HK-2 (cell line): ENCODE data around the gene PTPN14.
A peak's percentile ranks its signal among the peaks of the same experiment; 100 is the strongest.

Source experiments
- DNase-seq: peaks from one replicate; pipeline ENCODE4 v3.0.0-alpha.2; 2018; ENCODE audit not compliant: unreplicated experiment

PTPN14 gene

DNA sequence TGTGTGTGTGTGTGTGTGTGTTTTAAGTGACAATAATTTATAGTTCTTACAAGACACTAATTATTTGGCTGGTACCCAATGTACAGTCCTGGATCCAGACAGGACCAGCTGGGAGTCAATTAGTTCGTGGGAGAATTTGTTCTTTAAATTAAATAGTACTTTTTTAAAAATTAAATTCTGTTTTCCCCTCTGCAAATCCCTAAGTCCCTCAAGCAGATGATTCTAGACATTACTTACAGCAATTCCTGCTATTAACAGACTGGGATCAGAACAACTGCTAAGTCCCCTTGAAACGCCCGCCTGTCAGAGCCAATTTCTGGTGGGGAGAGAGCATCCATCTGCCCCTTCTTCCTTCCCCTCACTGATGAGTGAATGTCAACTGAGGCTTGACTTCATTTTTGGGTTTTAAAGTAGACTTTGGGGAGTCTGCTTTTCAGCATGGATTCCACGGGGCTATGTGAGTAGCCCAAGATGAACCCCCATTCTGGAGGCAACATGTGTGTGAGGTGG, 186.6 kb downstream of the PTPN14 start:
- no peak for DNase-seq

DNA sequence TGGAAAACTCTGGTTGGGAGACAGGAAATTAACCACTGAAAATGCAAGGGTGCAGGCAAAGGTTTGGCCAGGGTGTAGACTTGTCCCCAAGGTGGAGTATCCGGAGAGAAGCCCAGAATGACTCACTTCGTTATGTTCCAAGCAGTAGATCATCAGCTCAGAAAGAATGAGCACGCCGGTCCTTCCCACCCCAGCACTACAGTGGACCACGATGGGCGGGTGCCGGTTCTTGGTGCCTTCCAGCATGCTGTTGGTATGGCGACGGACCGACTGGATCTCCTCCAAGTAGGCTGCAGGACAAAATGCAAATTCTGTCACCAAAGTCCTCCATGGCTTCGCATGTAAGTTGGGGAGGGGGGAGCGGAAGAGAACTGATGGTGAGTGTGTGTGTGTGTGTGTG, 187.0 kb downstream of the PTPN14 start:
- no peak for DNase-seq

DNA sequence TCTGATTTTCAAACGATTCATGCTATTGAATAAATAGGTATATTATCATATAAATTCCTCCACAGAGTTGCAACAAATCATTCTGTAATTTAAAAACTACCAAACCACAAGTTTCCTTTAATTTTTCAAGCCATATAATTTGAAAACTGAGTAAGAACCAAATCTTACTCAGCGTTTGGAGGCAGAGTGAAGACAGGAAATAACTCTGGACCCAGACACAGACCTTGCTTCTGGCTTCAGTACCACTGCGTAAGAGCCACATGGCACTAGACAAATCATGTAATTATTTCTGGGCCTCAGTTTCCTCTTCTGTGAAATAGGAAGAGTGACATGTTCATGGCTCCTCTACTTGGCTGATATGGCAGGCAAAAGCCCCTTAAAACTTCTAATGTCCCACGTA, 188.0 kb downstream of the PTPN14 start:
- DNase-seq: no peak

DNA sequence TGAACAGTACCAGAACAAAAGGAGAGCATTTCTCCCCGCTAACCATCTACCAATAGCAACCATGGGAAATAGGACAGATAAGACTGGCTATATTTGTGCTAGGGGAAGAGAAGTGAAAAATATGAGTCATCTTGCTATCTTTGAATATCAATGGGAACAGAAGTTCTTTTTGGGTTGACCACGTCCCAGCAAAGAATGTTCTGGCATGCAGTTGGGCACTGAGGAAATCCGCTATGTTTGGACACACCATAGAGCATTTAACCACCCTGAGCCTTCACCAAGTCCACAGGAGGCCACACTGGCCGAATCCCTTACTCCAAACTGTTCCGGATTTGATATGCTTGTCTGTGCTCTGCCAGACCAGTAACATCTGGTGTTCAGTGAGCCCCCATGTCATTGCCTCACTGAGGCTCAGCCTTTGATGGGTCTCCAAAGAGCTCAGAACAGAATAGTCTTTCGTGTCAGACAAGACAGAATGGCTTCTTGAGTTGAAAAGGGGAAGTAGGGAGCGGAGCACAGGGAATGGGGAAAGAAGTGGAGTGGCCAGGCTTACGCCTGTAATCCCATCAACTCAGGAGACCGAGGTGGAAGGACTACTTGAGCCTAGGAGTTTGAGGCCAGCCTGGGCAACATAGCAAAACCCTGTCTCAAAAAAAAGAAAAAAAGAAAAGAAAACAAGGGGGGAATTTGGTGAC, 189.1 kb downstream of the PTPN14 start:
- no peak for DNase-seq

GRCh38 chr1:214361636-214362035, 189.8 kb downstream of the PTPN14 start:
- no peak for DNase-seq

- no peak for DNase-seq
Measured at GRCh38 chr1:214360525-214361164, 190.8 kb downstream of the PTPN14 start.

GRCh38 chr1:214360116-214360515, 191.3 kb downstream of the PTPN14 start:
- no peak for DNase-seq

DNA sequence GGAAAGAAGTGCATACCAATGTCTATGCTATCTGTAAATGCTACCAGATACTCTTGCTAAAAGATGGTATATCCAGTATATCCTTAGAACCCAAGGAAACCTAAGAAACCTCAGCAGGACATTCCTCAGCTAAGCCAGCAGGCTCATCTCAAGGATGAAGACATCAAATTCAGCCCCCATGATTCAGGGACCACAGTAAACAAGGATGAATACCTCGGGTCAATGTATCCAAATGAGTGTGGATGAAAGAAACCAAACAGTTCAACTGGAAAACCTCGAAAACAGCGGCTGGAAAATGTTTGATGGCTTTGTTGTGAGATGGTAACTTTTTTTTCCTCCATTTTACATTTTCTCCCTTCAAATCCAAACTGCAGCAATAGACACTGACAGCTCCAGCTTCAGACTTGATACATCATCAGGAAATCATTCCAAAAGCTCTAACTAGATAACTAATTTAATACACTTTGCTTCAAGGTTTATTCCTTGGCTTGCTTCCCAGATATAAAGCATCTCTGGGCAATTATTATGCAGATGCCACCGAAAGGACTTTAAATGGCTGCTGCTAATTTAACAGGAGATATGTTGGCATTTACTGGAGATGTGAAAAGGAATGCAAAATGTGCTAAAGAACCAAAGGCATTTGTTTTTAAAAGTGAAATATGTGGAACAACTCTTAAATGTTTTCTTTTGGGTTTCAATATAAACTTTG, 196.8 kb downstream of the PTPN14 start:
- DNase-seq: no peak

DNA sequence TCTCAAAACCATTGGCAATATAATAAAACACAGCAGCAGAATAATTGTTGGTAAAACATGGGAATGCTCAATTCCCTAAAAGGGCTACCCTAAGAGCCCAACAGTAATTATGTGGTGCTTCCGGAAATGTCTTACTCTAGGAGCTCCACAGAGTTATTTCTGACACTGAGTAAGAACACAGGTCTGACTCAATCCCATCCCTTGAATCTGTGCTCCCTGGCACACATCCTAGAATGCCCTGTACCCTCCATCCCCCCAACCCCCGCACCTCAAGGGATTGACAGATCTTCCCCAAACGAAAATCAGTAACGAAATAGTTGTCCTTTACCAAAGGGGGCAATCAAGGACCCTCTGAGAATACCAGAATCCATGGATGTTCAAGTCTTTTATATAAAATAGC, 198.6 kb downstream of the PTPN14 start:
- no peak for DNase-seq

GRCh38 chr1:214351551-214352277, 199.7 kb downstream of the PTPN14 start:
- DNase-seq: no peak

GRCh38 chr1:214349781-214350180, 201.6 kb downstream of the PTPN14 start:
- DNase-seq: no peak

- DNase-seq: no peak
Measured at GRCh38 chr1:214349008-214349407, 202.4 kb downstream of the PTPN14 start.

- no peak for DNase-seq
Measured at GRCh38 chr1:214344897-214345296, 206.5 kb downstream of the PTPN14 start.

GRCh38 chr1:214342525-214342924, 208.9 kb downstream of the PTPN14 start:
- DNase-seq: no peak

- DNase-seq: no peak
Measured at GRCh38 chr1:214341932-214342331, 209.5 kb downstream of the PTPN14 start.

- DNase-seq: no peak
Measured at GRCh38 chr1:214341459-214341858, 209.9 kb downstream of the PTPN14 start.

- no peak for DNase-seq
Measured at GRCh38 chr1:214338212-214338611, 213.2 kb downstream of the PTPN14 start.

- no peak for DNase-seq
Measured at GRCh38 chr1:214337511-214337910, 213.9 kb downstream of the PTPN14 start.

GRCh38 chr1:214337015-214337414, 214.4 kb downstream of the PTPN14 start:
- DNase-seq: no peak

DNA sequence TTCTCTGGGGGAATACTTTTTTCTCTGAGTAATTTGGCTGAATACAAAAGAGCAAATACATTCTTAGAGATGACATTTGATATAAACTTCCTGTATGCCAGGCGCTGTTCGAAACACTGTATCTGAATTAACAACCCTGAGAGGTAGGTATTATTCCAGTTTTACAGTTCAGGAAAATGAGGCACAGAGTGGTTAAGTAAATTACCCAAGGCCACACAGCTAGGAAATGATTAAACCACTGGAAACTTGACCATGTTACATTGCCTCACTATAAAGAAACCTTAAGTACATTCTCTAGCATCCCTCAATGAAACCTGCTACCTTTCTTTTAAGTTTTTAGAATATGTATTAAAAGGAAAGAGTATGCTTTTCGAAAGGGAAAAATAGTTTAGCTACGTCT, 215.8 kb downstream of the PTPN14 start:
- no peak for DNase-seq

GRCh38 chr1:214332946-214333798, 218.2 kb downstream of the PTPN14 start:
- peak; percentile 69 for DNase-seq
